Measurements from ENCODE around the gene GATAD2B. TPM values are rescaled to one million over a fixed set of nuclear protein-coding genes. Genes with fewer than 3 reads are reported as not detected.
"Not testable (repeated sequence)": the region's sequence is repeated elsewhere in the genome, so short reads cannot be mapped to it uniquely, and the experiment has no call there.

The GATAD2B gene
- polyA plus RNA-seq, 2 of the 4 experiments (the other 2 are of a cell fraction), result 4.9 to 8.2 TPM

GRCh38 chr1:153768316-153769181 is 154.2 kb downstream of the GATAD2B start:
- FAIRE-seq, result no peak
- H3K27ac ChIP-seq, result no peak overlapping the region
- no peak for DNase-seq (ENCODE audit: low read depth in 1 of 2, low spot score in 1 of 2)
- no peak overlapping the region for H3K4me3 ChIP-seq
- POLR2A ChIA-PET, result interaction anchor here (0.7 to 1.3 kb wide), 2 partner anchors 41 to 222 kb away, joined by 3 read pairs; partner anchors contain the start of gene INTS3
- TF ChIP-seq MAFK (IDR thresholded peaks at IDR 0.05; ENCODE audit: partially characterized antibody) (no peak), BCL3 (IDR thresholded peaks at IDR 0.05) (no peak), ESRRA (IDR thresholded peaks at IDR 0.05; ENCODE audit: borderline replicate concordance, low read length) (no peak), PBX3 (IDR thresholded peaks at IDR 0.05) (no peak), RCOR1 (IDR thresholded peaks at IDR 0.05; ENCODE audit: low read depth, low read length) (no peak), NFE2L2 (conservative IDR thresholded peaks at IDR 0.05; ENCODE audit: low read length) (no peak), RFX5 (IDR thresholded peaks at IDR 0.05) (no peak), HOXB13 (CRISPR knock-in tag; IDR thresholded peaks at IDR 0.05; ENCODE audit: low read depth) (no peak), CBX8 (IDR thresholded peaks at IDR 0.05) (no peak), HDAC2 (IDR thresholded peaks at IDR 0.05) (no peak), FOXS1 (CRISPR knock-in tag; IDR thresholded peaks at IDR 0.05) (no peak), ZNF302 (CRISPR knock-in tag; IDR thresholded peaks at IDR 0.05) (no peak), ATOH8 (CRISPR knock-in tag; IDR thresholded peaks at IDR 0.05; ENCODE audit: low read depth) (no peak), RAD21 (conservative IDR thresholded peaks at IDR 0.05 in 1 of 2, IDR thresholded peaks at IDR 0.05 in 1 of 2) (no peak), REST (IDR thresholded peaks at IDR 0.05) (no peak)
- WGBS (ENCODE audit: missing lambda C conversion rate), result 93% methylated on average over 4 of the region's 4 CpGs
- ATAC-seq, result no peak
- H3K9me3 ChIP-seq, result no peaks in the 10 kb centered on the region
- H3K4me1 ChIP-seq, result no peaks in the 10 kb centered on the region
- no peak overlapping the region for H3K4me2 ChIP-seq
- CTCF ChIA-PET, result interaction anchor here (0.9 to 11.0 kb wide), 8 partner anchors 10 to 258 kb away, joined by 3 to 92 read pairs (median 6); partner anchors contain the start of gene NPR1

GRCh38 chr1:153767519-153767918 is 155.3 kb downstream of the GATAD2B start:
- ChIA-PET POLR2A (no interaction called here), CTCF (interaction anchor here (0.7 to 11.0 kb wide), 5 partner anchors 17 to 257 kb away, joined by 4 to 92 read pairs (median 7); partner anchors contain the start of gene NPR1)
- Histone ChIP-seq H3K4me1 (no peaks in the 10 kb centered on the region), H3K27ac (no peak overlapping the region), H3K4me2 (no peak overlapping the region), H3K9me3 (no peaks in the 10 kb centered on the region), H3K4me3 (no peak overlapping the region)
- WGBS (ENCODE audit: missing lambda C conversion rate), result 99% methylated on average over 11 of the region's 11 CpGs
- ATAC-seq, result no peak
- TF ChIP-seq HES2 (IDR thresholded peaks at IDR 0.05), result no peak
- no peak for TF ChIP-seq FOSB (CRISPR knock-in tag; IDR thresholded peaks at IDR 0.05)
- FAIRE-seq, result no peak
- no peak for DNase-seq (ENCODE audit: low read depth in 1 of 2, low spot score in 1 of 2)

- not testable (repeated sequence) for H3K27ac ChIP-seq; H3K9me3 ChIP-seq; H3K4me3 ChIP-seq; H3K4me2 ChIP-seq; ATAC-seq; DNase-seq (ENCODE audit: low read depth in 1 of 2, low spot score in 1 of 2); H3K4me1 ChIP-seq; FAIRE-seq
- POLR2A ChIA-PET, result interaction anchor here (0.7 kb wide), 1 partner anchor 11 kb away, joined by 3 read pairs; no protein-coding TSS in a partner anchor
- WGBS (ENCODE audit: missing lambda C conversion rate), result 94% methylated on average over 10 of the region's 10 CpGs
- CTCF ChIA-PET, result interaction anchor here (0.6 to 11.0 kb wide), 7 partner anchors 9 to 1031 kb away, joined by 3 to 92 read pairs (median 4); partner anchors contain the start of genes NPR1 and SLC27A3
Observed at GRCh38 chr1:153766663-153767062, 156.1 kb downstream of the GATAD2B start.
